ENCODE measurements around the gene DCAF15.

DCAF15 gene, protein sequence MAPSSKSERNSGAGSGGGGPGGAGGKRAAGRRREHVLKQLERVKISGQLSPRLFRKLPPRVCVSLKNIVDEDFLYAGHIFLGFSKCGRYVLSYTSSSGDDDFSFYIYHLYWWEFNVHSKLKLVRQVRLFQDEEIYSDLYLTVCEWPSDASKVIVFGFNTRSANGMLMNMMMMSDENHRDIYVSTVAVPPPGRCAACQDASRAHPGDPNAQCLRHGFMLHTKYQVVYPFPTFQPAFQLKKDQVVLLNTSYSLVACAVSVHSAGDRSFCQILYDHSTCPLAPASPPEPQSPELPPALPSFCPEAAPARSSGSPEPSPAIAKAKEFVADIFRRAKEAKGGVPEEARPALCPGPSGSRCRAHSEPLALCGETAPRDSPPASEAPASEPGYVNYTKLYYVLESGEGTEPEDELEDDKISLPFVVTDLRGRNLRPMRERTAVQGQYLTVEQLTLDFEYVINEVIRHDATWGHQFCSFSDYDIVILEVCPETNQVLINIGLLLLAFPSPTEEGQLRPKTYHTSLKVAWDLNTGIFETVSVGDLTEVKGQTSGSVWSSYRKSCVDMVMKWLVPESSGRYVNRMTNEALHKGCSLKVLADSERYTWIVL

DNA sequence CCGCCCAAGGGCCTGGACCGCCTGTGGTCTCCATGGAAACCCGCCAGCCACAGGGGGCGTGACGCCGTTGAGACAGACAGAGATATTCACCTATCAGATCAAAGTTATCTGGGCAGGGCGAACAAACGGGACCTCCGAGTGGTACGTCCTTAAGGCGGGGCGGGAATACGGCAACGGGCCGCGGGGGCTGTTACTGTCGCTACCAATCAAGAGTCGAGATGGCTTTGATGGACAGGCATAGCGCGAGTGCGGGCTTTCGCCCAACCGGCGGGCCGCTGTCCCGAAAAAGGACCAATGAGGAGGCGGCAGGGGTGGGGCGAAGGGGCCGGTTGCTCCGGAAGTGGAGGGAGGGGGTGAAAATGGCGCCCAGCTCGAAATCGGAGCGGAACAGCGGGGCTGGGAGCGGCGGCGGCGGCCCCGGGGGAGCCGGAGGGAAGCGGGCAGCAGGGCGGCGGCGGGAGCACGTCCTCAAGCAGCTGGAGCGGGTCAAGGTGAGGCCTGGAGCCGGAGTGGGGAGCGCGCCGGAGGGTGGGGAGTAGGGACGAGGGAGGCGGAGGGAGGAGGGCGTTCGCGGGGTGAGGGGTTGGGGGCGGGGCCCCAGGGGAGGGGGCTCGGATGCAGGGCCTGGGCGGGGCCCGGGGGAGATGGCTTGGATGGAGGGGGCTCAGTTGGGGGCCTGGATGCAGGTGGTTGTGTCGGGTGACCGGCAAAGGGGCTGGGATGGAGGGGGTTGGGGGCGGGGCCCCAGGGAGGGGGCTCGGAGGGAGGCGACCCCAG, at the start of gene DCAF15:
Gene DCAF15, plus strand, starts transcription at position 356 of the 777 bp plus-strand sequence. Its CDS starts 4 bp downstream, at position 360.
- H3K9me3 ChIP-seq (ENCODE audit: control insufficient read depth, insufficient read depth, low read length), result no peaks in the 10 kb centered on the region
- H3K36me3 ChIP-seq (ENCODE audit: insufficient read depth, low read length), result peaks cover 13% of the 10 kb centered on the region; the same call in 1 of the 2 replicates
- no peaks in the 10 kb centered on the region for H3K4me1 ChIP-seq (ENCODE audit: insufficient read depth, low read length)
- peak within 1 kb of the TSS; percentile 68 for H3K9ac ChIP-seq (ENCODE audit: low read depth, low read length)

- no peaks in the 10 kb centered on the region for H3K36me3 ChIP-seq (ENCODE audit: insufficient read depth, low read length)
- H3K4me1 ChIP-seq (ENCODE audit: insufficient read depth, low read length), result no peaks in the 10 kb centered on the region
- H3K9ac ChIP-seq (ENCODE audit: low read depth, low read length), result no peak overlapping the region
- no peaks in the 10 kb centered on the region for H3K9me3 ChIP-seq (ENCODE audit: control insufficient read depth, insufficient read depth, low read length)
Measured at GRCh38 chr19:13902993-13903555, 49.2 kb upstream of the DCAF15 start.

GRCh38 chr19:13905634-13906520, 46.4 kb upstream of the DCAF15 start, which contains the start of the genes BRME1 and CC2D1A:
TSS of gene BRME1 (minus strand) at chr19:13906117. CDS start at chr19:13904892, 1,225 bp downstream.
TSS of gene CC2D1A (plus strand) at chr19:13906201. CDS start at chr19:13906442, 241 bp downstream.
- Histone ChIP-seq H3K36me3 (ENCODE audit: insufficient read depth, low read length) (no peaks in the 10 kb centered on the region), H3K9me3 (ENCODE audit: control insufficient read depth, insufficient read depth, low read length) (no peaks in the 10 kb centered on the region), H3K4me1 (ENCODE audit: insufficient read depth, low read length) (no peaks in the 10 kb centered on the region), H3K9ac (ENCODE audit: low read depth, low read length) (peak within 1 kb of the TSS; percentile 76)

DNA sequence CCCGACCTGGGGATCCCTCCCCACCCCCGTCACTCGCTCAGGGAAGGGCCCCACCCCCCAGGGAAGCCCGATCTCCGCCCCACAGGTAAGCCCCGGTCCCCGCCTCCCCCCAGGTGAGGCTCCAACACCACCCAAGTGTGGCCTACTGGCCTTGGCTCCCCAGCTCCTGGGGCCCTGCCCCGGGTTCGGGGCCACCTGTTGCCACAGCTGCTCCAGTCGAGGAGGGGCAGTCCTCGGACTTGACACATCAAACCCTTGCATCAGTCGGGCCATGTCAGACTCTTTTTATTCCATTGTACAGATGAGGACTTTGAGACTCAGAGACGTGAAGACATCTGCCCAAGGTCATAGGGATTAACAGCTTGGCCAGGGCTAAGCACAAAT, 45.8 kb upstream of the DCAF15 start:
- Histone ChIP-seq H3K36me3 (ENCODE audit: insufficient read depth, low read length) (no peaks in the 10 kb centered on the region), H3K9ac (ENCODE audit: low read depth, low read length) (peak overlapping the region; percentile 76), H3K9me3 (ENCODE audit: control insufficient read depth, insufficient read depth, low read length) (no peaks in the 10 kb centered on the region), H3K4me1 (ENCODE audit: insufficient read depth, low read length) (no peaks in the 10 kb centered on the region)

DNA sequence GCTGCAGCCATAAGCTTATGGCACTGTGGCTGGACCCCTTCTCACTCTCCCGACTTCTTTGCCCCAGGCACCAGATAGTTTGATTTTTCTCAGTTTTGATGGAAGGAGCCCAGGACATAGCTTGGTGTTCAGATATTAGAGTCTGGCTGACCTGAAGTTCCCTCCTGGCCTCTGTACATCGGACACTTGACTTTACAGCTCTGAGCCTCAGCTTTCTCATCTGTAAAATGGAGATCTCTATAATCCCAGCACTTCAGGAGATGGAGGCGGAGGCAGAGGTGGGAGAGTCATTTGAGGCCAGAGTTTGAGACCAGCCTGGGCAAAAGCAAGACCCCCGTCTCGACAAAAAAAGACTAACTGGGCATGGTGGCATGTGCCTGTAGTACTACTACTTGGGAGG, 45.4 kb upstream of the DCAF15 start:
- H3K36me3 ChIP-seq (ENCODE audit: insufficient read depth, low read length), result no peaks in the 10 kb centered on the region
- H3K4me1 ChIP-seq (ENCODE audit: insufficient read depth, low read length), result no peaks in the 10 kb centered on the region
- peak overlapping the region; percentile 76 for H3K9ac ChIP-seq (ENCODE audit: low read depth, low read length)
- no peaks in the 10 kb centered on the region for H3K9me3 ChIP-seq (ENCODE audit: control insufficient read depth, insufficient read depth, low read length)

DNA sequence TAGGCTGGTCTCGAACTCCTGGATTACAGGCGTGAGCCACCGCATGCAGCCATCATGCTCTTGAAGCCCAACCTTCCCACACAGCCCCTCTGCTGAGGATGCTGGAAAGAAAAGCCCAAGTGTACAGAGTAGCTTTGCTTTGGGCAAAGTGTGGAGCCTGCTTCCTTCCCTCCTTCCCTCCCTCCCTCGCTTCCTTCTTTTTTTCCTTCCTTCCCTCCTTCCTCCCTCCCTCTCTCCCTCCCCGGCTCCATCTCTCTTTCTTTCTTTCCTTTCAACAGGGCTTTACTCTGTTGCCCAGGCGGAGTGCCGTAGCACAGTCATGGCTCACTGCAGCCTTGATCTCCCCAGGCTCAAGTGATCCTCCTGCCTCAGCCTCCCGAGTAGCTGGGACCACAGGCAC, 43.6 kb upstream of the DCAF15 start:
- Histone ChIP-seq H3K4me1 (ENCODE audit: insufficient read depth, low read length) (no peaks in the 10 kb centered on the region), H3K9me3 (ENCODE audit: control insufficient read depth, insufficient read depth, low read length) (no peaks in the 10 kb centered on the region), H3K36me3 (ENCODE audit: insufficient read depth, low read length) (no peaks in the 10 kb centered on the region), H3K9ac (ENCODE audit: low read depth, low read length) (no peak overlapping the region)

GRCh38 chr19:13909430-13909829, 42.9 kb upstream of the DCAF15 start:
- no peaks in the 10 kb centered on the region for H3K9me3 ChIP-seq (ENCODE audit: control insufficient read depth, insufficient read depth, low read length)
- no peak overlapping the region for H3K9ac ChIP-seq (ENCODE audit: low read depth, low read length)
- no peaks in the 10 kb centered on the region for H3K4me1 ChIP-seq (ENCODE audit: insufficient read depth, low read length)
- H3K36me3 ChIP-seq (ENCODE audit: insufficient read depth, low read length), result no peaks in the 10 kb centered on the region

GRCh38 chr19:13913352-13913751, 39.0 kb upstream of the DCAF15 start:
- Histone ChIP-seq H3K4me1 (ENCODE audit: insufficient read depth, low read length) (no peaks in the 10 kb centered on the region), H3K9ac (ENCODE audit: low read depth, low read length) (no peak overlapping the region), H3K36me3 (ENCODE audit: insufficient read depth, low read length) (peaks cover 2% of the 10 kb centered on the region; the same call in 1 of the 2 replicates), H3K9me3 (ENCODE audit: control insufficient read depth, insufficient read depth, low read length) (no peaks in the 10 kb centered on the region)

DNA sequence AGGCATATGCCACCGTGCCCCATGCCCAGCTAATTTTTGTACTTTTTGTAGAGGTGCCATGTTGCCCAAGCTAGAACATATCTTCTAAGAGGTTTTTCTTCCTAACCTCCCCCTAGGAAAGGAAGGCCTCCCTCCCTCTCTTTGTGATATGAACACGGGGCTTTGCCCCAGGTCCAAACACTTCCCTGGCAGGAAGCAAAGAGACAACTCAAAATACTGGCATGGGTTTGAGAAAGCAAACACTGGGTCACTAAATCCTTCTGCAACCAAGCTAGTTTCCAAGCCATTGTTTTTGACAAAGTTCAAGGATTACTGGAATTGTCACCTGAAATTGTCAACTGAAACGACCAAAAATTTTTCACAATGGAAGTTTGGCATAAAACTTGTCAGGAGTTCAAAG, 37.5 kb upstream of the DCAF15 start:
- Histone ChIP-seq H3K4me1 (ENCODE audit: insufficient read depth, low read length) (no peaks in the 10 kb centered on the region), H3K9me3 (ENCODE audit: control insufficient read depth, insufficient read depth, low read length) (no peaks in the 10 kb centered on the region), H3K36me3 (ENCODE audit: insufficient read depth, low read length) (peaks cover 2% of the 10 kb centered on the region), H3K9ac (ENCODE audit: low read depth, low read length) (no peak overlapping the region)

GRCh38 chr19:13917888-13918406, 34.4 kb upstream of the DCAF15 start:
- H3K4me1 ChIP-seq (ENCODE audit: insufficient read depth, low read length), result no peaks in the 10 kb centered on the region
- no peaks in the 10 kb centered on the region for H3K9me3 ChIP-seq (ENCODE audit: control insufficient read depth, insufficient read depth, low read length)
- H3K36me3 ChIP-seq (ENCODE audit: insufficient read depth, low read length), result peaks cover 13% of the 10 kb centered on the region
- H3K9ac ChIP-seq (ENCODE audit: low read depth, low read length), result no peak overlapping the region

- no peaks in the 10 kb centered on the region for H3K4me1 ChIP-seq (ENCODE audit: insufficient read depth, low read length)
- H3K9ac ChIP-seq (ENCODE audit: low read depth, low read length), result no peak overlapping the region
- peaks cover 13% of the 10 kb centered on the region for H3K36me3 ChIP-seq (ENCODE audit: insufficient read depth, low read length)
- H3K9me3 ChIP-seq (ENCODE audit: control insufficient read depth, insufficient read depth, low read length), result no peaks in the 10 kb centered on the region
Measured at GRCh38 chr19:13918726-13919411, 33.4 kb upstream of the DCAF15 start.

DNA sequence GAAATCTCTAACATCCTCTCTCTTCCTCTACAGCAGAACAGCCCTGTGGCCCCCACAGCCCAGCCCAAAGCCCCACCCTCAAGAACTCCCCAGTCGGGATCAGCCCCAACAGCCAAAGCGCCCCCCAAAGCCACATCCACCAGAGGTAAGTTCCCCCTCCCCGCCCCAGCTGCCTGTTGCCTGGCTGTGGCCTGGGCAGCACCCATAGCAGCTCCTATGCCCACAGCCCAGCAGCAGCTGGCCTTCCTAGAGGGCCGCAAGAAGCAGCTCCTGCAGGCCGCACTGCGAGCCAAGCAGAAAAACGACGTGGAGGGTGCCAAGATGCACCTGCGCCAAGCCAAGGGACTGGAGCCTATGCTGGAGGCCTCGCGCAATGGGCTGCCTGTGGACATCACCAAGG, 31.8 kb upstream of the DCAF15 start:
- Histone ChIP-seq H3K4me1 (ENCODE audit: insufficient read depth, low read length) (no peaks in the 10 kb centered on the region), H3K36me3 (ENCODE audit: insufficient read depth, low read length) (peaks cover 13% of the 10 kb centered on the region), H3K9me3 (ENCODE audit: control insufficient read depth, insufficient read depth, low read length) (no peaks in the 10 kb centered on the region), H3K9ac (ENCODE audit: low read depth, low read length) (no peak overlapping the region)
